AG04450 (cell line): Measurements from ENCODE around the gene DCPS. TPM values are rescaled to one million over a fixed set of nuclear protein-coding genes. Genes with fewer than 3 reads are reported as not detected.
A peak's percentile ranks its signal among the peaks of the same experiment; 100 is the strongest.
"Not testable (repeated sequence)": the region's sequence is repeated elsewhere in the genome, so short reads cannot be mapped to it uniquely, and the experiment has no call there.

ENCODE experiments used
- CTCF ChIA-PET: fragments of 300-600, 350-600 bp; formaldehyde crosslinking; extraction: SDS; loops from one replicate; lab custom pipeline; 2022; ENCODE audit warnings: antibody characterized with exemption, inconsistent platforms; lab: Charles Lee
- POLR2A ChIA-PET: fragments of 350-600 bp; formaldehyde crosslinking; extraction: SDS; loops from one replicate; lab custom pipeline; 2021; ENCODE audit warnings: antibody characterized with exemption, inconsistent platforms; lab: Yijun Ruan, JAX
- DNase-seq: peaks from one replicate; pipeline ENCODE4 v3.0.0-alpha.2; 2011; ENCODE audit warnings: low read depth, low spot score
- H3K27ac ChIP-seq: one replicate; pipeline ENCODE4 v1.5.1; 2012; ENCODE audit warnings: low read depth, low read length, control low read depth
- H3K27me3 ChIP-seq: one replicate; pipeline ENCODE4 v1.6.0; 2012; ENCODE audit warnings: low read length; ENCODE audit not compliant: control insufficient read depth, insufficient read depth
- H3K4me3 ChIP-seq: 2 replicates; pipeline ENCODE4 v1.5.1; 2011; ENCODE audit warnings: mild to moderate bottlenecking, low read depth, low read length, control low read depth
- H3K9me3 ChIP-seq: 2 replicates; pipeline ENCODE4 v1.5.1; 2012; ENCODE audit warnings: low read length; ENCODE audit not compliant: control insufficient read depth, insufficient read depth
- polyA plus RNA-seq: library from polyadenylated mRNA; depleted of rRNA; stranded (reverse); fragments of >200 nt; gene quantifications from 2 replicates; pipeline ENCODE4 v1.2.3, GENCODE V29; 2011
- TF ChIP-seq, protein P1 (sequence below): IDR thresholded peaks from 2 replicates; pipeline ENCODE4 v1.5.1; 2011; ENCODE audit warnings: low read depth, low read length, control low read depth, inconsistent platforms

The DCPS gene
- polyA plus RNA-seq, 1 experiment = 20.4 TPM

DNA sequence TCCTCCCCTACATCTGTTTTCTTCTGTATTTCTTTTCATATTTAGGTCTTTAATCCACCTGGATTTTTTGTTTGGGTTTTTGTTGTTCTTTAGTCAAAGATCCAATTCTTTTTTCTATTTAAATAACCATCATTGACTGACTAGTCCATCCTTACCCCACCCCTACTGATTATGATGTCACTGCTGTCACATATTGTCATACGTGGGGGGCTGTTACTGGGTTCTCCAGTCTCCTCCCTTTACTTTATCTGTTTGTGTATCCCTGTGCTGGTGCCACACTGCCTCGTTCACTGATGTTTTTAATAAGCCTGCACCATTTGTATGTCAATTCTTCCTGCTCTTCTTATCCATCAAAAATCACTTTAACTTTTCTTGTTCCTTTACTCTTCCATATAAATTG lies 6.9 kb upstream of the DCPS start:
- Histone ChIP-seq H3K27ac (no peak overlapping the region), H3K4me3 (no peak overlapping the region), H3K27me3 (no peaks in the 10 kb centered on the region), H3K9me3 (no peaks in the 10 kb centered on the region)
- CTCF ChIA-PET = no interaction called here
- TF ChIP-seq, protein P1, sequence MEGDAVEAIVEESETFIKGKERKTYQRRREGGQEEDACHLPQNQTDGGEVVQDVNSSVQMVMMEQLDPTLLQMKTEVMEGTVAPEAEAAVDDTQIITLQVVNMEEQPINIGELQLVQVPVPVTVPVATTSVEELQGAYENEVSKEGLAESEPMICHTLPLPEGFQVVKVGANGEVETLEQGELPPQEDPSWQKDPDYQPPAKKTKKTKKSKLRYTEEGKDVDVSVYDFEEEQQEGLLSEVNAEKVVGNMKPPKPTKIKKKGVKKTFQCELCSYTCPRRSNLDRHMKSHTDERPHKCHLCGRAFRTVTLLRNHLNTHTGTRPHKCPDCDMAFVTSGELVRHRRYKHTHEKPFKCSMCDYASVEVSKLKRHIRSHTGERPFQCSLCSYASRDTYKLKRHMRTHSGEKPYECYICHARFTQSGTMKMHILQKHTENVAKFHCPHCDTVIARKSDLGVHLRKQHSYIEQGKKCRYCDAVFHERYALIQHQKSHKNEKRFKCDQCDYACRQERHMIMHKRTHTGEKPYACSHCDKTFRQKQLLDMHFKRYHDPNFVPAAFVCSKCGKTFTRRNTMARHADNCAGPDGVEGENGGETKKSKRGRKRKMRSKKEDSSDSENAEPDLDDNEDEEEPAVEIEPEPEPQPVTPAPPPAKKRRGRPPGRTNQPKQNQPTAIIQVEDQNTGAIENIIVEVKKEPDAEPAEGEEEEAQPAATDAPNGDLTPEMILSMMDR = no peak
- no peak for DNase-seq
- POLR2A ChIA-PET = no interaction called here

DNA sequence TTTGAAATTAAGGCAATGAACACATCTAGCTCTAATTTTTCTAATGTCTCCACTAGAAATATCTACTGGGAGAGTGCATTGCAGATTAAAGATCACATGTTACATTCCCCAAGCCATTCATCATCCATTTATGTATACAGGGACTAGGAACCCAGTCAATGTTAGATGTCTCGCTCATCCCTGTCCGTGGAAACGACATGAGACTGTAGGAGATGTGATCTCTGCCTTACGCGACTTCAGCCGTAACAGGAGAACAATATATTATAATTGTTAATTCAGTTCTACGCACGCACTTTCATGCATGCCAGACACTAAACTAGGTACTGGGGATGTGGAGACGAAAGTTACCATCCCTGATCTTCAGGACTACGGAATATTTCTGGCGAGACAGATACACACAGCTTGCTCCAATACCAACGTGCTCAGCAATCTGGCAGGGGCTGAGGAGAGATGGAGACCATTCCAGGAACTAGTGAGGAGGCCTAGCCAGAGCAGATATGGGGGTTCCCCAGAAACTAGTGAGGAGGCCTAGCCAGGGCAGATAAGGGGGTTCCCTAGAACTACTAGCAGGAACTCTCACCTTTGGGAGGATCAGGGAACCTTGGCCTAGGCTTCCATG lies 706 bp downstream of the DCPS start:
- DNase-seq = no peak
- peak overlapping the region; percentile 92 for H3K4me3 ChIP-seq
- peaks cover 3% of the 10 kb centered on the region; the same call in 1 of the 2 replicates for H3K9me3 ChIP-seq
- H3K27ac ChIP-seq = peak overlapping the region; percentile 21
- H3K27me3 ChIP-seq = no peaks in the 10 kb centered on the region
- CTCF ChIA-PET = interaction anchor here (1.1 to 3.0 kb wide), 3 partner anchors 14 to 412 kb away, joined by 4 to 19 read pairs (median 4); no protein-coding TSS in a partner anchor
- TF ChIP-seq, protein P1 = no peak
- POLR2A ChIA-PET = interaction anchor here (0.6 to 1.0 kb wide), 5 partner anchors 11 to 164 kb away, joined by 3 to 14 read pairs (median 3); no protein-coding TSS in a partner anchor

DNA sequence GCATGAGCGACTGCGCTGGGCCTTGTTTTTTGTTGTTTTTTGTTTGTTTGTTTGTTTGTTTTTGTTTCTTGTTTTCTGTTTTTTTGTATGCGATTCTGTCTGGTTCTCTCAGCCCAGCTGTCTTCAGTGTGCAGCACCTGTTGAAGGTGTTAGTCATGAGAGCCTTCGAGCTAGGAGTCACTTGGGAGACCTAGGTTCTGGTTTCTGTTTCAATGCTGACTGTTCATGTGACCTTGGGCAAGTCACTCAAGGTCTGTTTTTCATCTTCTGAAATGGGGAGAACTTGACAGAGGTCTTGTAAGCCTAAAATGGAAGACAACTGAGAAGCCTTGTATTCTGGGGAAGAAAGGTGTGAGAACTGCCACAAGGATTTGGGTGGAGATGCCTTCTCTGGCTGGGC lies 1.8 kb downstream of the DCPS start:
- TF ChIP-seq, protein P1 = no peak
- CTCF ChIA-PET = interaction anchor here (0.7 to 3.0 kb wide), 2 partner anchors 18 to 175 kb away, joined by 3 to 19 read pairs; no protein-coding TSS in a partner anchor
- POLR2A ChIA-PET = no interaction called here
- Histone ChIP-seq H3K9me3 (peaks cover 3% of the 10 kb centered on the region; the same call in 1 of the 2 replicates), H3K27me3 (no peaks in the 10 kb centered on the region), H3K4me3 (no peak overlapping the region), H3K27ac (no peak overlapping the region)
- DNase-seq = no peak

DNA sequence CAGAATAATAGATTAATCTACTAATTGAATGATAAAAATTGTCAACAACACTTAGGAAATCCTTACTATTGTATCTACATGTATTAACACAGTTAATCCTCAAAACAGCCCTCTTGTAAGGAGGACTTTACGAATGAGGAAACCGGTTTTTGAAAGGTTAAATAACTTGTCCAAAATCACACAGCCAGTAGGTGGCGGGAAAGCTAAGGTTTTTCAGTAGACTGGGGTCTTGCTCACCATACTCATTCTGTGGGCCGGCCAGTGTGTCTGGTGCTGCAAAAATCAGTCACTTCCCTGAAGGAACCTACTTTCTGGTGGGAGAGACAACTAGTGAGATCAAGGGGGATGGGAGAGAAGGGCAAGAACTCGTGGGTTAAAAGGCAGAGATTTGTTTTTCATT lies 3.8 kb downstream of the DCPS start:
- no peak for DNase-seq
- Histone ChIP-seq H3K27ac (no peak overlapping the region), H3K4me3 (no peak overlapping the region), H3K9me3 (peaks cover 3% of the 10 kb centered on the region; the same call in 1 of the 2 replicates), H3K27me3 (no peaks in the 10 kb centered on the region)
- ChIA-PET CTCF (interaction anchor here (0.6 to 2.0 kb wide), 7 partner anchors 8 to 173 kb away, joined by 3 to 21 read pairs (median 3); no protein-coding TSS in a partner anchor), POLR2A (no interaction called here)
- TF ChIP-seq, protein P1 = peak; percentile 61

DNA sequence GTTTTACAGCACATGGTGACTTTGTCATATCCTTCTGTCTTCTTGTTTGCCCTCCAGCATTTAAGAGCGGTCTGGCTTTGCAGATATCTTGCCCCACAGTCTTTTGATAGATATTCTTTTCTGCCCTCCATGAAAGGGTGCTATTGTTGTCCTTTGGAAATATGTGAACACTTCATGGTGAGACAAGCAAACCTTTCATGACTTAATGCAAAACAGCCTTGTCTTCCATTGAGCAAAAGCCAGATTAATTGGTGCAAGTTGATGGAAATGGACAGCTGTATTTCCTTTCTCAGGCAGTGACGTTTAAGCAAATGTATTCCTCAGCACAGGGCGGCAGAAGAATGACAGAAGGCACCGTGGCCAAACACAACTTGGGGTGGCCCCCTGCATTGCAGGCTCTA lies 4.4 kb downstream of the DCPS start:
- Histone ChIP-seq H3K27me3 (no peaks in the 10 kb centered on the region), H3K27ac (no peak overlapping the region), H3K9me3 (no peaks in the 10 kb centered on the region), H3K4me3 (no peak overlapping the region)
- POLR2A ChIA-PET = no interaction called here
- no peak for DNase-seq
- CTCF ChIA-PET = interaction anchor here (0.6 to 2.0 kb wide), 5 partner anchors 10 to 284 kb away, joined by 3 to 21 read pairs (median 3); no protein-coding TSS in a partner anchor
- TF ChIP-seq, protein P1 = no peak

DNA sequence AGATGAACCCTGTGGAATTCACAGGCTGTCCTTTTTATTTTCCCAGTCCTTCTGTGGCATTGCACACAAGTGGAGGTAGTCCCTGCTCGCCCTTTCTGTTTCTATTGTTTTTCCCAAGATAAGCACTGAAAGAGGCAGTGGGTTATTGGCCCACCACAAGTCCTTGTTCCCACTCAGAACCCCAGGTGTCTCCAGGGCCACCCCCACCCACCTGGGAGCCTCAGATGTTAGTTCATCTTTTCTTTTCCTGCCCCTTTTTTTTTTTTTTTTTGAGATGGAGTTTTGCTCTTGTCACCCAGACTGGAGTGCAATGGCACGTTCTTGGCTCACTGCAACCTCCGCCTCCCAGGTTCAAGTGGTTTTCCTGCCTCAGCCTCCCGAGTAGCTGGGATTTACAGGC lies 4.9 kb downstream of the DCPS start:
- H3K27me3 ChIP-seq, H3K4me3 ChIP-seq, H3K27ac ChIP-seq, DNase-seq, H3K9me3 ChIP-seq, POLR2A ChIA-PET: not testable (repeated sequence)
- CTCF ChIA-PET = interaction anchor here (0.6 to 8.2 kb wide), 3 partner anchors 172 to 283 kb away, joined by 3 to 163 read pairs (median 21); no protein-coding TSS in a partner anchor
